ENCODE measurements around the gene CFAP61.
A peak's percentile ranks its signal among the peaks of the same experiment; 100 is the strongest.
"Not testable (repeated sequence)": the region's sequence is repeated elsewhere in the genome, so short reads cannot be mapped to it uniquely, and the experiment has no call there.

Gene CFAP61

DNA sequence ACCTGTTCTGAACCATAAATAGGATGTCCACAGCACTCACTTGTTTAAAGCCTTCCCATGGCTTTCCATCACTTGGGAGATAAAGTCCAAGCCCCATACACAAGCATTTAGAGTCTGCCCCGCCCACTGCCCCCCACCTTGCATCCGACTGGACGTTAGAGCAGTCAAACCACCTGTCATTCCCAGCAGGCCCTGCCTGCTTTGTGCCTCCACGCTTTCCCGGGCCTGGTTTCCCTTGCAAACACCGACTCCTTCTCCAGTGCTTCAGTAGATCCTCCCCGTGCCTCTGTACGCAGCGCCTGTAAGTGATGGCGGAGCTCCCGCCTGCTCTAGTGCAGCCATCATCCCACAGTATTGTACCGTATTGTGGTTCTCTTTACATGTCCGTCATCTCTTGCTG is 277.2 kb downstream of the CFAP61 start:
- no peak for DNase-seq

GRCh38 chr20:20331156-20331555 is 278.8 kb downstream of the CFAP61 start:
- no peak for DNase-seq

- DNase-seq, result no peak
Measured at GRCh38 chr20:20331817-20332216, 279.5 kb downstream of the CFAP61 start.

DNA sequence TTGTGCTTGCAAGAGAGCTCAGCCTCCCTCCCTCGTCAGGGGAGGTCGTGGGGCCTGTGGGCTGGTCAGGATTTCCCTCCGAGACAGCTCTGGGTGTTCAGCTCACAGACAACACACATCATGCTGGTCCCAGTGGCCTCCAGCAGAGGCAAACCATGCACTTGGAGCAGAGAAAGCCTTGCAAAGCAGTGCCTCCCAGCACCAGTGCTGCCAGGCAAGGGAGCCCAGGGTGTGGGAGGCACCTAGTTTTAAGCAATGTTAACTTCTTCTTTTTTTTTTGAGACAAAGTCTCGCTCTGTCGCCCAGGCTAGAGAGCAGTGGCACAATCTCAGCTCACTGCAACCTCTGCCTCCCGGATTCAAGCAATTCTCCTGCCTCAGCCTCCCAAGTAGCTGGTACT is 281.5 kb downstream of the CFAP61 start:
- no peak for DNase-seq

DNA sequence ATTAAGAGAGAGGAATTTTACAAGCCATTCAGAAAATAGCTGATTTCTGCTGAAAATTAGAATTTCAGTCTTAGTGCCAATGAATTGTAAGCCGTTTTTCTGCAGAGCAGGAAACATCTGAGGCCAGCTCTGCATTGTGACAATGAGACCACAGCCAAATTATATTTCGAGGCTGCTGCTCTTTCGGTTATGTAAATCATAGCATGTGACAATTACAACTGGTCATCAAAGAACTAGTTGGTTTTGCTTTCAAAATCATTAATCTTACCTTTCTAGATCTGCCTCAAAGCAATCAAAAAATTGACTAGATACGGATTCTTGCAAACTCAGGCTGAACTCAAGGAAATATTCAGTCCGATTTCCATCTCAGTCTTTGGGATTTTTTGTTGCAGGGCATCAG is 282.2 kb downstream of the CFAP61 start:
- DNase-seq, result no peak

- DNase-seq, result no peak
Measured at GRCh38 chr20:20338133-20338730, 285.9 kb downstream of the CFAP61 start.

GRCh38 chr20:20340443-20340842 is 288.1 kb downstream of the CFAP61 start:
- DNase-seq, result no peak

GRCh38 chr20:20341371-20341770 is 289.0 kb downstream of the CFAP61 start:
- DNase-seq, result no peak

- no peak for DNase-seq
Measured at GRCh38 chr20:20342066-20342465, 289.7 kb downstream of the CFAP61 start.

DNA sequence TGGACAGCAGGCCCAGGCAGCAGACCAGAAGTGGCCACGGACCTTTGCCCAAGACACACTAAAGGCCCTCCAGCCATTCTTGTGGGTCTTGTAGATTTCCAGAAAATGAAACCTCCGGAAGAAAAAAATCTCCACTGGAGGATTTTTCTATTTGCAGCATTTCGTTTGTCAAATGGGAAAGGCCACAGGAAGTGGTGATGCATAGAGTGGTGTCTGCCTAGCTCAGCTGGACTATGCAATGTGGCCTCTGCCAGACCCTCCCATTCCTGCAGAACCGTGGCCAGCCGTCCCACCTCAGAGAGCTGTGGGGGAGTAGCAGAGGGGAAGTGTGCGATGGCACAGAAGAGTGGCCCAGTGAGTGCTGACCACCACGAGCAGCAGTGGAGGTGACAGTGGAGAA is 291.6 kb downstream of the CFAP61 start:
- no peak for DNase-seq

DNA sequence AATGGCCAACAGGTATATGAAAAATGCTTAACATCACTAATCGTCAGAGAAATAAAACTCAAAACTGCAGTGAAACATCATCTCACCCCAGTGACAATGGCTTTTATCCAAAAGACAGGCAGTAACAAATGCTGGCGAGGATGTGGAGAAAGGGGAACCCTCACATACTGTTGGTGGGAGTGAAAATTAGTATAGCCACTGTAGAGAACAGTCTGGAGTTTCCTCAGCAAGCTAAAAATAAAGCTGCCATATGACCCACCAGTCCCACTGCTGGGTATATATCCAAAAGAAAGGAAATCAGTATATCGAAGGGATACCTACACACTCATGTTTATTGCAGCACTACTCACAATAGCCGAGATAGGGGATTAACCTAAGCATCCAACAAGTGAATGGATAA is 292.1 kb downstream of the CFAP61 start:
- DNase-seq, result no peak

DNA sequence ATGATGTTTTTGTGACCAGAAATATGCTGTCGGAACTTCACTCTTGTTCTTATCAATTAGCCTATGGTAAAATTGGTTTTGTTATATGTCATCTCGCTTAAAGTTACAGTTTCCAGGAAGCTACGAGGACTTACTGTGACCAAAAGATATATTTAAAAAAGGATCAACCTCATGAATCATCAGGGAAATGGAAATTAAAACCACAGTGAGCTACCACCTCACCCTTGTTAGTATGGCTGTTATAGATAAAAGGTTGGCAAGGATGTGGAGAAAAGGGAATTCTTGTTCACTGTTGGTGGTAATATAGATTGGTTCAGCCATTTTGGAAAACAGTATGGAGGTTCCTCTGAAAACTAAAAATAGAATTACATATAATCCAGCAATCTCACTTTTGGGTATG is 301.2 kb downstream of the CFAP61 start:
- DNase-seq, result no peak

DNA sequence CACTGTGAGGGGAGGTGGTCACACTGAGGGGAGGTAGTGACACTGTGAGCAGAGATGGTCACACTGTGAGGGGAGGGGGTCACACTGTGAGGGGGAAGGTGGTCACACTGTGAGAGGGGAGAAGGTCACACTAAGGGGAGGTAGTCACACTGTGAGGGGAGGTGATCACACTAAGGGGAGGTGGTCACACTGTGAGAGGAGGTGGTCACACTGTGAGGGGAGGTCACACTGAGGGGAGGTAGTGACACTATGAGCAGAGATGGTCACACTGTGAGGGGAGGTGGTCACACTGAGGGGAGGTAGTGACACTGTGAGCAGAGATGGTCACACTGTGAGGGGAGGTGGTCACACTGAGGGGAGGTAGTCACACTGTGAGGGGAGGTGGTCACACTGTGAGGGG is 303.2 kb downstream of the CFAP61 start:
- not testable (repeated sequence) for DNase-seq

- DNase-seq, result no peak
Measured at GRCh38 chr20:20358801-20359200, 306.5 kb downstream of the CFAP61 start.

GRCh38 chr20:20359628-20360027 is 307.3 kb downstream of the CFAP61 start:
- DNase-seq, result no peak

DNA sequence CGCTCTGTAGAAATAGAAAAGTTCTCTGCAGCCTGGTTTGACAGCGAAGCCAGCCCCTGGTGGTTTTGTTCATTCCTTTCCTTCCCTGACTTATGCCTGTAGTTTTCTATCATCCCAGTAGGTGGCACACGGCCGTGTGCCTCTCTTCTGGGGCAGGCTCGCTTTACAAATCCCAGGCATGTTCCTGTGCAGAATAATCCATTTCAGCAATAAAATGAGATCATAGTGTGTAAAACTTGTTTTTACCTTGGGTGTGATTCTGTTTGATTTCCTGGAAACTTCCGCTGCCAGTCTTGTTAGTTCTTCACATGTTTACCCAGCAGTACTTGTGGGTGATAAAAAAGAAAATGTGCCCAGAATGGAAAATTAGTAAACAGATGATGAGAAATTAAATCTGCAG is 308.1 kb downstream of the CFAP61 start:
- peak; percentile 57 for DNase-seq

DNA sequence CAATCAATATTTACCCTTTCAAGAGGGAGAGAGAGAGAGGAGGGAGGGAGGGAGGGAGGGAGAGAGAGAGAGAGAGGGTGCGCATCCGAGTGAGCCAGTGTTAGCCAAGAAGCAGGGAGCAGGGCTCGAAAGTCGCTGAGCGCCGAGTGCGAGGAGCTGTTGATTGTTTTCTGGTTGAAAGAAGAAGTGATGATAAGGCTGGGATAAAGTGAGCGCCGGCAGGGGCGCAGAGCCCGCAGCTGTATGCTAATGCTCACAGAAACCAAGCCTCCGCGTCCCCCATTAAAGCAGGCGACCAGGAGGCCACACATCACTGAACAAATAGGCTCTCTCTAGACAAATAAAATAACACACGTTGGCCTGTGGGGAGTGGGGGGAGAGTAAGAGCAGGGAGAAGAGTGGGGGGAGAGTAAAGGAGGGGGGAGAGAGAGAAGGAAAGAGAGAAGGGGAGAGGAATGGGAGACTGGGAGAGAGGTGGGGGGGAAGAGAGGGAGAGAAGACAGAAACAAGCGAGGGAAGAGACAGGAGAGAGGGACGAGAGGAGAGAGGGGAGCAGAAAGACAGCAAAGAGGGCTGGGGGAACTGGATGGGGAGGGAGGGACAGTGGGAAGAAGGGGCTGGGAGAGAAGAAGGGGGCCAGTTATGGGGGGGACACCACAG is 310.6 kb downstream of the CFAP61 start:
- DNase-seq, result no peak

- DNase-seq, result no peak
Measured at GRCh38 chr20:20363434-20363798, 311.1 kb downstream of the CFAP61 start.

DNA sequence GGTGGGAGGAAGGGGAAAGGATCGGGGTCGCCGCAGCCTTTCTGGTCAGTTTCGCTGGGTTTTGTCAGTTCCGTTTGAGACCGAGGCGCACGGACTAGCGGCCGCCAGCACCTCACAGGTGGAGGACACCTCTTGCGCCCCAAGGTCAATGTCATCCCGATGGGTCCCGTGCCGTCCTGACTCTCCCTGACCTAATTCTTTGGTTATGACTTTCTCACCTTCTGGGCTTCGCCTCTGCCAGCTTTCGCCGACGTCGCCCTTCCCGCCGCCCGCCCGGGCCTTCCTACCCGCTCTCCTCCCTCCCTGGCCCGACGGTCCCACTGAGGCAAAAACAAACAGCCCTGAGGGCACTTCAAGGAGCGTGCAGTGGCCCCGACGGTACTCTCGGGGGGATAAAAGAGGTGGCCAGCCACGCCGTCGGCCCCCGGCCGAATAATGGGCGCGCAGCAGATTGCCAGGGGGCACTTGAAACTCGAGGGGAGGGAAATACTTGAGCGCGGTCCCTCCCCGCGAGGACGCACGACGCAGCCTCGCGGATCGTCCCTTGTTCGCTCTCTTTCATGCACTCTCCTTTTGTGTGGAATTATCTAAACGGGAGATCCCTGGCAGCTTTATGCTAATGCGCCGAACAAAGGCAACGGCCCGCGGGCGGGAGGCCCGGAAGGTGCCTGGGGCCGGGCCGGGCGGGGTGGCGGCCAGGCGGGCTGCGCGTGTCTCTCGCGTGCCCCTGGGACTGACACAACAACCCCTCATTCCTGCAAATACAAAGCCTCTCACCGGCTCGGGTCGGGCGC is 311.7 kb downstream of the CFAP61 start:
- DNase-seq, result no peak

- DNase-seq, result no peak
Measured at GRCh38 chr20:20364593-20365479, 312.5 kb downstream of the CFAP61 start.

DNA sequence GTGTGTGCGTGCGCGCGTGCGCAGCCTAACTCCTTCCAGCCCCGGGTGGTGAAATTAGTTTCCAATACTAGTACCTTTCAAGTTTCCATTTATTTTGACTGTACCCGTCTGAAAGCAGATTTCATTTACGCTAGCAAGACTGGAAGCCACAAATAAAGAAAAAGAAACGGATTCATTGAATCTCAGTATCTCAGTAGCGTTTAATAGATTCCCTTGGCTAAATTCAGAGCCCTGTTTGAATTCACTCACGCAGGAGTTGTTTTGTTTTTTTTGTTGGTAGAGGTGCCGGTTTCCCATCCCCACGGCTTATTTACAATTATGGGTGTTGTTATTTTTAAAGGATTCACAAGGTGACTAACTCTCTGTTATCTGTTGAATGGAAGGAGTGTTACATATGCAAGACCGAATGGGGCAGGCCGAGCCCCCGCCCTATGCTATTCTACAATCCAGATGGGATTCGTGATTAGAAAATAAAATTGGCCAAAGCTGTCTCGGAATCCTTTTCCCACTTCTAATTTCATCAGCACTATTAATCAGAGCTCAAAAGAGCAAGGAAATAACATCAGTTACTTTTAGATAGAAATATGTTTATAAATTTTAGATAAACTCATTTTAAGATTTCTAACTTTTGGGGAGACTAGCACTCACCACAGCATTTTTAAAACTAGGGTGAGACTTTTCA is 313.3 kb downstream of the CFAP61 start:
- DNase-seq, result no peak

DNA sequence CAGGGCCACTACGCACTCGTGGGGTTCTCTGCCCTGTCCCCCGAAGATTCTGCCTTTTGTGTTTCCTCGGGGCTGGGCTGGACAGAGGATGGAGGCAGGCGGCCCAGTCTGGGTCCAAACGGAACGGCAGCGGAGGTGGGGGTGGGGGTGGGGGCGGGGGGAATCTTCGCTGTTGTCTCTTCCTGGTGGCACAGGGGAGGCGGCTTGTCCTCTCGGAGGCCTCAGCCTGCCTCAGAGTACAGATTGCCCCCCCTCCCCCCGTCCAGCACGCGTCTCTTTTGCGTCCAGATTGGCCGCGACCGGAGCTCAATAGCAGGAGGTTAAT is 314.2 kb downstream of the CFAP61 start:
- no peak for DNase-seq
